Lower lobe of right lung (tissue), 2 donors: Measurements from ENCODE around the gene NPEPPS. TPM values are rescaled to one million over a fixed set of nuclear protein-coding genes. Genes with fewer than 3 reads are reported as not detected.
A peak's percentile ranks its signal among the peaks of the same experiment; 100 is the strongest.
"Not testable (repeated sequence)": the region's sequence is repeated elsewhere in the genome, so short reads cannot be mapped to it uniquely, and the experiment has no call there.

Experiments
- ATAC-seq, 2 donors: fragments of 200-7000 bp; cut with Tn5 transposase; one replicate each; pipeline ENCODE4 v1.9.1; 2020 to 2022; ENCODE audit warnings: mild to moderate bottlenecking in 2 of 2, moderate library complexity in 2 of 2
- DNase-seq: peaks from one replicate; pipeline ENCODE4 v3.0.0-alpha.2; 2020
- H3K27ac ChIP-seq: fragments of 200-600 bp; one replicate; pipeline ENCODE4 v1.8.0; 2022
- H3K27me3 ChIP-seq: fragments of 200-600 bp; one replicate; pipeline ENCODE4 v1.8.0; 2022; ENCODE audit warnings: low read depth
- H3K36me3 ChIP-seq: fragments of 200-600 bp; one replicate; pipeline ENCODE4 v1.8.0; 2022; ENCODE audit warnings: mild to moderate bottlenecking
- H3K4me1 ChIP-seq: fragments of 200-600 bp; one replicate; pipeline ENCODE4 v1.8.0; 2022
- H3K4me3 ChIP-seq: fragments of 200-600 bp; one replicate; pipeline ENCODE4 v1.8.0; 2022; ENCODE audit warnings: mild to moderate bottlenecking
- H3K9me3 ChIP-seq: fragments of 200-600 bp; one replicate; pipeline ENCODE4 v1.8.0; 2022
- CTCF ChIP-seq: fragments of 200-600 bp; IDR thresholded peaks from one replicate; pipeline ENCODE4 v1.8.0; 2022; ENCODE audit warnings: antibody characterized with exemption, mild to moderate bottlenecking
- intact Hi-C: fragments of 100-400 bp; cut with DNase I; formaldehyde crosslinking; loops from one replicate; pipeline ENCODE4 v1.11.0; 2022
- long read RNA-seq: library from polyadenylated mRNA; unstranded; transcript quantifications from one replicate; pipeline ENCODE4 v2.0.0, GENCODE V29; 2021
- total RNA-seq: library from RNA; stranded (reverse); fragmentation: NEBNext Ultra II Directional; extraction: Animal tissue kit (Norgen Biotek cat#: 25700); gene quantifications from one replicate; pipeline ENCODE4 v1.2.1, GENCODE V29; 2021
- donor health status: DM: no; HTN: yes; CAD: no; lungs with severe emphysema.

The NPEPPS gene
- 124 TPM for total RNA-seq
- long read RNA-seq, full-length matches to known transcripts, result 62 of 133 reads
- long read RNA-seq, partial matches to known transcripts, result 29 of 133 reads
- long read RNA-seq, other reads (novel, unspliced or antisense), result 42 of 133 reads

GRCh38 chr17:47530557-47531232 is at the start of gene NPEPPS:
Gene NPEPPS (plus strand): TSS chr17:47531108. CDS start chr17:47531301, 193 bp downstream.
- peak; percentile 94 to 98 for ATAC-seq
- H3K36me3 ChIP-seq, H3K27me3 ChIP-seq, intact Hi-C loops, H3K9me3 ChIP-seq: not testable (repeated sequence)
- H3K27ac ChIP-seq, result peak within 1 kb of the TSS; percentile 83
- H3K4me3 ChIP-seq, result peak within 1 kb of the TSS; percentile 64
- peak; percentile 90 for DNase-seq
- peaks cover 16% of the 10 kb centered on the region for H3K4me1 ChIP-seq

- peak overlapping the region; percentile 81 for H3K27ac ChIP-seq
- H3K36me3 ChIP-seq, result peaks cover 16% of the 10 kb centered on the region
- peak overlapping the region; percentile 58 for H3K4me3 ChIP-seq
- H3K27me3 ChIP-seq, ATAC-seq, DNase-seq, H3K9me3 ChIP-seq, H3K4me1 ChIP-seq, intact Hi-C loops: not testable (repeated sequence)
Observed at GRCh38 chr17:47491841-47492212, 39.1 kb upstream of the NPEPPS start.

- intact Hi-C loops, H3K4me3 ChIP-seq, H3K27me3 ChIP-seq, H3K9me3 ChIP-seq, ATAC-seq, H3K27ac ChIP-seq, DNase-seq, H3K36me3 ChIP-seq: not testable (repeated sequence)
- H3K4me1 ChIP-seq, result peaks cover 18% of the 10 kb centered on the region
Observed at GRCh38 chr17:47499074-47499473, 31.8 kb upstream of the NPEPPS start.

- intact Hi-C loops, H3K36me3 ChIP-seq, H3K27me3 ChIP-seq, ATAC-seq, H3K4me3 ChIP-seq, H3K9me3 ChIP-seq, H3K27ac ChIP-seq, DNase-seq: not testable (repeated sequence)
- peaks cover 18% of the 10 kb centered on the region for H3K4me1 ChIP-seq
Observed at GRCh38 chr17:47499494-47499893, 31.4 kb upstream of the NPEPPS start.

GRCh38 chr17:47500620-47501019 is 30.3 kb upstream of the NPEPPS start:
- H3K27ac ChIP-seq, DNase-seq, H3K9me3 ChIP-seq, intact Hi-C loops, H3K4me3 ChIP-seq, H3K27me3 ChIP-seq, H3K36me3 ChIP-seq: not testable (repeated sequence)
- ATAC-seq, result peak; percentile 64 to 74
- peak; percentile 48 for TF ChIP-seq CTCF
- peaks cover 18% of the 10 kb centered on the region for H3K4me1 ChIP-seq

GRCh38 chr17:47502122-47502731 is 28.7 kb upstream of the NPEPPS start:
- H3K9me3 ChIP-seq, H3K36me3 ChIP-seq, intact Hi-C loops, H3K4me3 ChIP-seq, H3K27me3 ChIP-seq, DNase-seq: not testable (repeated sequence)
- H3K4me1 ChIP-seq, result peaks cover 18% of the 10 kb centered on the region
- peak overlapping the region; percentile 54 for H3K27ac ChIP-seq
- ATAC-seq, result peak; percentile 92 to 93

- H3K9me3 ChIP-seq, H3K27me3 ChIP-seq, intact Hi-C loops, DNase-seq, H3K36me3 ChIP-seq, H3K4me3 ChIP-seq: not testable (repeated sequence)
- Histone ChIP-seq H3K4me1 (peaks cover 18% of the 10 kb centered on the region), H3K27ac (peak overlapping the region; percentile 54)
- peak; percentile 54 to 60 for ATAC-seq
Observed at GRCh38 chr17:47502776-47503455, 28.0 kb upstream of the NPEPPS start.

- H3K27ac ChIP-seq, result peak overlapping the region; percentile 53
- H3K4me3 ChIP-seq, H3K9me3 ChIP-seq, H3K27me3 ChIP-seq, H3K36me3 ChIP-seq, H3K4me1 ChIP-seq, intact Hi-C loops, DNase-seq: not testable (repeated sequence)
- ATAC-seq, result peak; percentile 74 to 88
Observed at GRCh38 chr17:47511701-47512146, 19.2 kb upstream of the NPEPPS start.

- intact Hi-C loops, H3K4me1 ChIP-seq, ATAC-seq, H3K36me3 ChIP-seq, H3K9me3 ChIP-seq, DNase-seq, H3K4me3 ChIP-seq, H3K27me3 ChIP-seq, H3K27ac ChIP-seq: not testable (repeated sequence)
Observed at GRCh38 chr17:47513301-47513700, 17.6 kb upstream of the NPEPPS start.

- intact Hi-C loops, H3K4me3 ChIP-seq, H3K4me1 ChIP-seq, H3K9me3 ChIP-seq, DNase-seq, H3K27ac ChIP-seq, H3K27me3 ChIP-seq, ATAC-seq, H3K36me3 ChIP-seq: not testable (repeated sequence)
Observed at GRCh38 chr17:47518880-47519279, 12.0 kb upstream of the NPEPPS start.

- H3K27me3 ChIP-seq, DNase-seq, ATAC-seq, H3K4me3 ChIP-seq, H3K9me3 ChIP-seq, H3K27ac ChIP-seq, intact Hi-C loops, H3K36me3 ChIP-seq, H3K4me1 ChIP-seq: not testable (repeated sequence)
Observed at GRCh38 chr17:47519365-47519764, 11.5 kb upstream of the NPEPPS start.

GRCh38 chr17:47520279-47520678 is 10.6 kb upstream of the NPEPPS start:
- intact Hi-C loops, H3K27ac ChIP-seq, H3K9me3 ChIP-seq, DNase-seq, H3K36me3 ChIP-seq, H3K27me3 ChIP-seq, H3K4me3 ChIP-seq, H3K4me1 ChIP-seq, ATAC-seq: not testable (repeated sequence)
